Osteocyte (in vitro differentiated cells): ENCODE measurements around the gene NCBP1. TPM values are rescaled to one million over a fixed set of nuclear protein-coding genes. Genes with fewer than 3 reads are reported as not detected.

Source experiments
- DNase-seq: peaks from one replicate; pipeline ENCODE4 v3.0.0; 2021; ENCODE audit warnings: mixed read lengths; ENCODE audit not compliant: unreplicated experiment; ENCODE audit errors: extremely low spot score
- H3K27ac Mint-ChIP-seq: one replicate; pipeline ENCODE4 v1.8.0; 2021; ENCODE audit warnings: mild to moderate bottlenecking, mixed read lengths; ENCODE audit not compliant: unreplicated experiment
- H3K27me3 Mint-ChIP-seq: one replicate; pipeline ENCODE4 v1.8.0; 2021; ENCODE audit warnings: mixed read lengths; ENCODE audit not compliant: unreplicated experiment
- H3K36me3 Mint-ChIP-seq: one replicate; pipeline ENCODE4 v1.8.0; 2021; ENCODE audit warnings: mixed read lengths; ENCODE audit not compliant: unreplicated experiment
- H3K4me1 Mint-ChIP-seq: one replicate; pipeline ENCODE4 v1.8.0; 2021; ENCODE audit warnings: mixed read lengths; ENCODE audit not compliant: unreplicated experiment
- H3K4me3 Mint-ChIP-seq: one replicate; pipeline ENCODE4 v1.8.0; 2021; ENCODE audit warnings: mild to moderate bottlenecking, moderate library complexity, mixed read lengths; ENCODE audit not compliant: unreplicated experiment
- H3K9me3 Mint-ChIP-seq: one replicate; pipeline ENCODE4 v1.8.0; 2021; ENCODE audit warnings: mixed read lengths; ENCODE audit not compliant: unreplicated experiment
- total RNA-seq: library from RNA; stranded (reverse); gene quantifications from 2 replicates; pipeline ENCODE4 v1.2.1, GENCODE V29; 2021
- TF ChIP-seq, protein P1 (sequence below): fragments of 200-600 bp; sonication (generic); IDR thresholded peaks from 2 replicates; pipeline ENCODE4 v1.5.0; 2021; ENCODE audit warnings: antibody characterized with exemption, mild to moderate bottlenecking, moderate library complexity

NCBP1 gene
- total RNA-seq, 1 donor from 2014 or later = 42.2 TPM

DNA sequence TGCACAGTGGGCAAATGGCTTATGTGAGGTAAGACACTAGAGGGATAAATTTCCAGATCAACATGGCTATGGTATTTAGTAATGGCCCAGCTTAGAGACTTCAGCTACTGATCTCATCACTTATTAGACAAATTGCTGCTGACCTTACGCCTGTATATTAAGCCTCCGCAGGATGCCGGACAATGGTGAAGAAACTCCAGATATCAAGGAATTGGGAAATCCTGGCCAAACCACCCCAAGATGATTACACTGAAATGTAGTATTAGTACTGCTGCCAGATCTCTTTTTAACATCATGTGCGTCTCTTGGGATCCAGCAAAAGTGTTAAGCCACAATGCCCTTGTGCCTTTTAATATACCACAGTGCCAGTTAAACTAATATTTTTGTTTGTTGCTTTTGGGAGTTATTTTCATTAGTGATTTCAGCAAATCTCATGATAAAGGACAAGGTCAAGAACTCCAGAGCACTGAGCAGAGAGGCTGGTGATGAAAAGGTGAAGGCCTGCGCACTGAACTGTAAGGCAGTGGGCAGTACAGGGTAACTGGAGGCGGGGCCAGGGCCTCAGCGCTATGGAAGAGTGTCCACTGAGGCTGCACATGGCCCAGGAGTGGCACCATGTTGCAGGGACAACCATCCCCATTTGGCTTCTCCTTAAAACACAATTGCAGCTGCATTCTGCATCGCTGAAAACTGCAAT lies 32.9 kb upstream of the NCBP1 start:
- peak; percentile 62 for DNase-seq
- TF ChIP-seq, protein P1, sequence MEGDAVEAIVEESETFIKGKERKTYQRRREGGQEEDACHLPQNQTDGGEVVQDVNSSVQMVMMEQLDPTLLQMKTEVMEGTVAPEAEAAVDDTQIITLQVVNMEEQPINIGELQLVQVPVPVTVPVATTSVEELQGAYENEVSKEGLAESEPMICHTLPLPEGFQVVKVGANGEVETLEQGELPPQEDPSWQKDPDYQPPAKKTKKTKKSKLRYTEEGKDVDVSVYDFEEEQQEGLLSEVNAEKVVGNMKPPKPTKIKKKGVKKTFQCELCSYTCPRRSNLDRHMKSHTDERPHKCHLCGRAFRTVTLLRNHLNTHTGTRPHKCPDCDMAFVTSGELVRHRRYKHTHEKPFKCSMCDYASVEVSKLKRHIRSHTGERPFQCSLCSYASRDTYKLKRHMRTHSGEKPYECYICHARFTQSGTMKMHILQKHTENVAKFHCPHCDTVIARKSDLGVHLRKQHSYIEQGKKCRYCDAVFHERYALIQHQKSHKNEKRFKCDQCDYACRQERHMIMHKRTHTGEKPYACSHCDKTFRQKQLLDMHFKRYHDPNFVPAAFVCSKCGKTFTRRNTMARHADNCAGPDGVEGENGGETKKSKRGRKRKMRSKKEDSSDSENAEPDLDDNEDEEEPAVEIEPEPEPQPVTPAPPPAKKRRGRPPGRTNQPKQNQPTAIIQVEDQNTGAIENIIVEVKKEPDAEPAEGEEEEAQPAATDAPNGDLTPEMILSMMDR = no peak
- Mint-ChIP-seq H3K4me3 (no peak overlapping the region), H3K27me3 (peaks cover 4% of the 10 kb centered on the region), H3K36me3 (peaks cover 22% of the 10 kb centered on the region), H3K27ac (no peak overlapping the region), H3K4me1 (peaks cover 4% of the 10 kb centered on the region), H3K9me3 (no peaks in the 10 kb centered on the region)

DNA sequence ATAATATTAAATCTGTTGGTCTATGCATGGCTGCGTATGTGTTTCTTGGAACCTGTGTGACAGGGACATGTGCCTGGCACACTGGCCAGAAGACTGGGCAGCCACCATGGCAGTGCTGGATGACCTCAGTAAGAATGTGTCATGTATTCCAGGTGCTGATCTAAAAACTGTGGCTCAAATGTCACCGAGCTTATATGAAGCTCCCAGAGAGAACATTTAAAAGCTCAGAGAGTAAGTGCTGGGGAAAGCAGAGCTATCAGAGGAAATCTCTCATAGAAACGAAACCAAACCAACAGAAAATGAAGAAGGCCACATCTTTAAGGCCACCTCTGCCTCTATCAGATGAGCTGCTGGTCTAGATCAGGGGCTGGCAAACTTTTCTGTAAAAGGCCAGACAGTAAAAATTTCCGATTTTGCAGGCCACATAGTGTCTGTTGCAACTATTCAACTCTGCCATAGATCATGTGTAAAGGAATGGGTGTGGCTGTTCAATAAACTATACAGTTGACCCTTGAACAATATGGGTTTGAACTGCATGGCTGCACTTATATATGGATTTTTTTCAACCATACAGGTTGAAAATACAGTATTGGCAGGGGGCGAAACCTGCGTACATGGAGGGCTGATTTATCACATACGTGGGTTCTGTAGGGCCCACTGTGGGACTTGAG lies 32.3 kb upstream of the NCBP1 start:
- Mint-ChIP-seq H3K36me3 (peaks cover 28% of the 10 kb centered on the region), H3K4me1 (peaks cover 4% of the 10 kb centered on the region), H3K9me3 (no peaks in the 10 kb centered on the region), H3K4me3 (no peak overlapping the region), H3K27ac (no peak overlapping the region), H3K27me3 (no peaks in the 10 kb centered on the region)
- DNase-seq = peak; percentile 30
- TF ChIP-seq, protein P1 = no peak

DNA sequence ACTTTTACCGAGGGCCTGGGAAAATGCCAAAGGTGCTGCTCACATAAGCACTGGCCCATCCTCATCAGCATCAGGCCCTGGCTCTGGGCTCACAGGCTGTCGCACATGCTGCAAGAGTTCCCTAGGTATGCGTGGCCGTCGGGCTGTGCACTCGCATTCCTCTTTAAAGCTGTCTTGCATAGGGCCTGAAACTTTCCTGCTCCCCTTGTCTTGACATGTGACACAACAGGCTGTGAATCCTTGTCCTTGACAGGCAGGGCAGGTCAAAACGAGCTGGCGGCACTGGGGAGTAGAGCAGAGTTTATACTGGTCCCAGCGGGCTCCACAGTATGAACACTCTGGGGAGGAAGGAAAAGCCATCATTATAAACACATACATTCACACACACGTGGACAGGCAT lies 31.2 kb upstream of the NCBP1 start:
- Mint-ChIP-seq H3K27ac (no peak overlapping the region), H3K9me3 (no peaks in the 10 kb centered on the region), H3K4me1 (peaks cover 4% of the 10 kb centered on the region), H3K27me3 (no peaks in the 10 kb centered on the region), H3K4me3 (no peak overlapping the region), H3K36me3 (peaks cover 34% of the 10 kb centered on the region)
- DNase-seq = peak; percentile 76
- TF ChIP-seq, protein P1 = no peak

DNA sequence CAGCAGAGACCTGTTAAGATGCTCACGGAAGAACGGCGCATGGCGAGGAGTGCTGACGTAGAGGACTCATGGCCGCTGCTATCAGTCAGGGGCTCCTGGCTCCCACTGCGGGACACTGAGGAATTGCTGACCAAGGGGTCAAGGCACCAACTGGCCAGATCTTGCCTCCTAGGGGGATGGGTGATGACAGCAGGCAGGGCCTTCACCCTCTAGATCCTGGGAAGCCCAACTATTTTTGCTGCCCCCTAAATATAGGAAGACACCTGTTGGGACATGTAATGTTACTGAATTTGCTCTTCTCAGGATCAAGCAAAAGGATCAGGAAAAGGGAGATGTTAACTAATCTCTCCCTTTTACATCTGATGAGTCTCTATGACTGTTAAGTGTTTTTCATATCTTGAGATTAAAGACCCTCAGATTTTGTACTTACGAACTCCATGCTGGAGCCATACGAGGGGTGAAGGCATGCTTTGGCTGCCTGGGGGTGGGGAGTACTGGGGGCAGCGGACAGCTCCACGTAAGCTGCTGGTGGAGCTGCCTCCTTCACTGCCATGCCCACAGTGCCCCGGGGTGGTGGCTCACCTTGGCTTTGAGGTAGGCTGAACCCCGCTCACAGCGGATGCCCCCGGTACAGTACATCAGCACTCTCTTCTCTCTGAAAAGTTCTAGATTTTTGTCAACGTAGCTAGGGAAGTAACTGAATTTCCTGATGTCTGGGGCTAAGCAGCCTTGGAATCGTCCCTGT lies 28.5 kb upstream of the NCBP1 start:
- peak; percentile 77 for DNase-seq
- H3K4me3 Mint-ChIP-seq = no peak overlapping the region
- no peak overlapping the region for H3K27ac Mint-ChIP-seq
- H3K4me1 Mint-ChIP-seq = no peaks in the 10 kb centered on the region
- TF ChIP-seq, protein P1 = no peak
- H3K9me3 Mint-ChIP-seq = no peaks in the 10 kb centered on the region
- no peaks in the 10 kb centered on the region for H3K27me3 Mint-ChIP-seq
- peaks cover 37% of the 10 kb centered on the region for H3K36me3 Mint-ChIP-seq
